ENCODE data around the gene OMP. TPM values are rescaled to one million over a fixed set of nuclear protein-coding genes. Genes with fewer than 3 reads are reported as not detected.

The OMP gene
- total RNA-seq, 1 experiment from 2014 or later = not detected

GRCh38 chr11:77120571-77120970 lies 17.9 kb downstream of the OMP start:
- no peaks in the 10 kb centered on the region for H3K9me3 Mint-ChIP-seq
- ChIA-PET CTCF (no interaction called here), POLR2A (interaction anchor here (0.6 kb wide), 1 partner anchor 73 kb away, joined by 5 read pairs; no protein-coding TSS in a partner anchor)
- ATAC-seq = no peak
- TF ChIP-seq ZNF232 (CRISPR knock-in tag; IDR thresholded peaks at IDR 0.05) = no peak
- TF ChIP-seq GTF2I (CRISPR knock-in tag; conservative IDR thresholded peaks at IDR 0.05) = no peak
- no peak for TF ChIP-seq CREB1 (CRISPR knock-in tag; IDR thresholded peaks at IDR 0.05)
- no peak for TF ChIP-seq NR3C1 (CRISPR knock-in tag; conservative IDR thresholded peaks at IDR 0.05; ENCODE audit: low read depth)
- no peak for TF ChIP-seq TCF7 (CRISPR knock-in tag; IDR thresholded peaks at IDR 0.05; ENCODE audit: low read depth)
- TF ChIP-seq ZSCAN18 (CRISPR knock-in tag; IDR thresholded peaks at IDR 0.05) = no peak
- no peak for TF ChIP-seq AR (CRISPR knock-in tag; IDR thresholded peaks at IDR 0.05)
- no peak for TF ChIP-seq GRHL2 (CRISPR knock-in tag; IDR thresholded peaks at IDR 0.05; ENCODE audit: insufficient replicate concordance, severe bottlenecking)
- TF ChIP-seq NFE2L1 (CRISPR knock-in tag; IDR thresholded peaks at IDR 0.05) = no peak
- TF ChIP-seq NFATC4 (CRISPR knock-in tag; IDR thresholded peaks at IDR 0.05) = no peak
- TF ChIP-seq NR1H2 (CRISPR knock-in tag; IDR thresholded peaks at IDR 0.05) = no peak
- no peak for TF ChIP-seq ATF2 (CRISPR knock-in tag; IDR thresholded peaks at IDR 0.05; ENCODE audit: borderline replicate concordance, low read depth)
- no peak for TF ChIP-seq FOXP4 (CRISPR knock-in tag; IDR thresholded peaks at IDR 0.05)
- no peak for TF ChIP-seq RORB (CRISPR knock-in tag; IDR thresholded peaks at IDR 0.05)
- TF ChIP-seq FOXJ3 (CRISPR knock-in tag; IDR thresholded peaks at IDR 0.05; ENCODE audit: borderline replicate concordance) = no peak
- TF ChIP-seq ATF6 (CRISPR knock-in tag; IDR thresholded peaks at IDR 0.05) = no peak
- TF ChIP-seq HMGA2 (CRISPR knock-in tag; IDR thresholded peaks at IDR 0.05) = no peak
- no peak for TF ChIP-seq ZNF317 (CRISPR knock-in tag; IDR thresholded peaks at IDR 0.05; ENCODE audit: borderline replicate concordance, low read depth)
- H3K4me1 Mint-ChIP-seq = no peaks in the 10 kb centered on the region
- H3K27me3 Mint-ChIP-seq (ENCODE audit: low read depth) = no peaks in the 10 kb centered on the region
- H3K4me3 Mint-ChIP-seq = no peak overlapping the region
- H3K36me3 Mint-ChIP-seq = peaks cover 3% of the 10 kb centered on the region; the same call in 1 of the 2 replicates
- no peak for DNase-seq (ENCODE audit: low spot score)
- no peak overlapping the region; the same call in 1 of the 2 replicates for H3K27ac Mint-ChIP-seq
